Keratinocyte (primary cell): ENCODE data around the gene DNASE1L2. TPM values are rescaled to one million over a fixed set of nuclear protein-coding genes. Genes with fewer than 3 reads are reported as not detected.
A peak's percentile ranks its signal among the peaks of the same experiment; 100 is the strongest.

Experiments used
- DNase-seq: peaks from one replicate; pipeline ENCODE4 v3.0.0-alpha.2; 2011; ENCODE audit warnings: low read depth, missing footprints, low spot score
- FAIRE-seq: peaks from 2 replicates; lab custom pipeline; 2011; peaks lifted over from hg19 to GRCh38; lab: Jason Lieb, UNC
- H2AFZ ChIP-seq: 2 replicates; pipeline ENCODE4 v1.6.0; 2012; ENCODE audit warnings: low read length, control low read depth, inconsistent platforms; ENCODE audit not compliant: control insufficient read depth
- H3K27ac ChIP-seq: 2 replicates; pipeline ENCODE4 v1.5.1; 2011; ENCODE audit warnings: low read length; ENCODE audit not compliant: control insufficient read depth, insufficient read depth
- H3K27me3 ChIP-seq: 3 replicates; pipeline ENCODE4 v1.6.0; 2011; ENCODE audit warnings: low read length; ENCODE audit not compliant: control insufficient read depth, insufficient read depth; ENCODE audit errors: extremely low read depth
- H3K36me3 ChIP-seq, 2 experiments: 2 replicates in 1 of 2; 3 replicates in 1 of 2; pipeline ENCODE4 v1.5.1; 2011; ENCODE audit warnings: low read length in 2 of 2, mild to moderate bottlenecking in 1 of 2; ENCODE audit not compliant: control insufficient read depth in 2 of 2, insufficient read depth in 2 of 2; ENCODE audit errors: extremely low read depth in 1 of 2
- H3K4me1 ChIP-seq: 3 replicates; pipeline ENCODE4 v1.5.1; 2011; ENCODE audit warnings: low read length; ENCODE audit not compliant: control insufficient read depth, insufficient read depth; ENCODE audit errors: extremely low read depth
- H3K4me2 ChIP-seq: 3 replicates; pipeline ENCODE4 v1.6.0; 2011; ENCODE audit warnings: low read depth, low read length; ENCODE audit not compliant: control insufficient read depth, insufficient read depth; ENCODE audit errors: extremely low read depth
- H3K4me3 ChIP-seq, 3 experiments: fragments of 200-600 bp in 1 of 3; sonication (generic) in 1 of 3; 2 replicates in 2 of 3; 3 replicates in 1 of 3; pipeline ENCODE4 v1.5.1; 2011 to 2016; ENCODE audit warnings: low read length in 3 of 3, mild to moderate bottlenecking in 3 of 3, control low read depth in 2 of 3, inconsistent platforms in 1 of 3, low read depth in 1 of 3, mixed read lengths in 1 of 3, mixed run types in 1 of 3, moderate library complexity in 1 of 3; ENCODE audit not compliant: control insufficient read depth in 2 of 3, insufficient read depth in 2 of 3; ENCODE audit errors: extremely low read depth in 1 of 3
- H3K79me2 ChIP-seq: 2 replicates; pipeline ENCODE4 v1.6.0; 2012; ENCODE audit warnings: low read length; ENCODE audit not compliant: control insufficient read depth, insufficient read depth
- H3K9ac ChIP-seq: 3 replicates; pipeline ENCODE4 v1.6.0; 2011; ENCODE audit warnings: low read length; ENCODE audit not compliant: control insufficient read depth, insufficient read depth; ENCODE audit errors: extremely low read depth
- H3K9me1 ChIP-seq: 3 replicates; pipeline ENCODE4 v1.6.0; 2011; ENCODE audit warnings: low read length; ENCODE audit not compliant: control insufficient read depth, insufficient read depth; ENCODE audit errors: extremely low read depth
- H3K9me3 ChIP-seq: 2 replicates; pipeline ENCODE4 v1.5.1; 2012; ENCODE audit warnings: low read depth, low read length; ENCODE audit not compliant: control insufficient read depth
- H4K20me1 ChIP-seq: 3 replicates; pipeline ENCODE4 v1.6.0; 2011; ENCODE audit warnings: low read length; ENCODE audit not compliant: control insufficient read depth, insufficient read depth; ENCODE audit errors: extremely low read depth
- CTCF ChIP-seq, 3 experiments: IDR thresholded peaks in 1 of 3; conservative IDR thresholded peaks in 1 of 3; optimal IDR thresholded peaks in 1 of 3; 2 replicates in 2 of 3; 3 replicates in 1 of 3; pipeline versions ENCODE3 to v1.5.1; 2011; ENCODE audit warnings: low read length in 3 of 3, mild to moderate bottlenecking in 3 of 3, moderate library complexity in 2 of 3, control low read depth in 1 of 3, inconsistent platforms in 1 of 3; ENCODE audit not compliant: insufficient read depth in 2 of 3; ENCODE audit errors: extremely low read depth in 1 of 3
- EZH2 ChIP-seq: IDR thresholded peaks from one replicate; pipeline ENCODE4 v1.6.1; 2012; ENCODE audit warnings: inconsistent platforms, mild to moderate bottlenecking, low read length, moderate library complexity
- dilution Hi-C: fragments of 300-500 bp; cut with MboI; formaldehyde crosslinking; loops from one replicate; pipeline ENCODE4 v1.7.0; 2020; ENCODE audit warnings: low sequenced_read_pairs; ENCODE audit not compliant: extremely low pct_ligation_motif_present
- polyA plus RNA-seq, 5 experiments: library from polyadenylated mRNA; depleted of rRNA in 3 of 5; stranded (reverse) in 3 of 5; stranded (forward) in 1 of 5; unstranded in 1 of 5; fragments of >200 nt; gene quantifications; 1 replicate in 1 of 5; 2 replicates in 3 of 5; 3 replicates in 1 of 5; pipeline versions ENCODE4 v1.2.1 to v1.2.3, GENCODE V29; 2011 to 2012; ENCODE audit warnings: missing spikeins in 2 of 5, low read depth in 1 of 5, low replicate concordance in 1 of 5

The DNASE1L2 gene
- polyA plus RNA-seq, 1 donor (not counting 4 experiments of a cell fraction or from before 2014, with no cell fraction given): 0.31 TPM

GRCh38 chr16:2277466-2278271 lies 41.4 kb downstream of the DNASE1L2 start:
- H3K79me2 ChIP-seq: no peaks in the 10 kb centered on the region
- H3K9me3 ChIP-seq: no peaks in the 10 kb centered on the region
- no peaks in the 10 kb centered on the region for H3K27me3 ChIP-seq
- H3K4me1 ChIP-seq: no peaks in the 10 kb centered on the region
- H4K20me1 ChIP-seq: no peaks in the 10 kb centered on the region
- H2AFZ ChIP-seq: no peak overlapping the region
- no peaks in the 10 kb centered on the region for H3K36me3 ChIP-seq
- TF ChIP-seq CTCF (optimal IDR thresholded peaks at IDR 0.05 in 1 of 3, IDR thresholded peaks at IDR 0.05 in 1 of 3, conservative IDR thresholded peaks at IDR 0.05 in 1 of 3; ENCODE audit: extremely low read depth in 1 of 3, insufficient read depth in 2 of 3, low read length in 3 of 3) (no peak), EZH2 (no peak)
- H3K9ac ChIP-seq: no peak overlapping the region
- DNase-seq (no peak), FAIRE-seq (no peak)
- H3K9me1 ChIP-seq: no peaks in the 10 kb centered on the region
- no peak overlapping the region for H3K27ac ChIP-seq
- dilution Hi-C loops: no loop called here
- H3K4me3 ChIP-seq: no peak overlapping the region
- no peak overlapping the region for H3K4me2 ChIP-seq

GRCh38 chr16:2278272-2278608 lies 42.0 kb downstream of the DNASE1L2 start:
- H3K27me3 ChIP-seq: no peaks in the 10 kb centered on the region

More at GRCh38 chr16:2278272-2278608, 42.0 kb downstream of the DNASE1L2 start:
- no peaks in the 10 kb centered on the region for H3K9me3 ChIP-seq
- no peaks in the 10 kb centered on the region for H3K36me3 ChIP-seq
- H3K4me2 ChIP-seq: no peak overlapping the region
- no peaks in the 10 kb centered on the region for H3K9me1 ChIP-seq
- TF ChIP-seq CTCF (optimal IDR thresholded peaks at IDR 0.05 in 1 of 3, IDR thresholded peaks at IDR 0.05 in 1 of 3, conservative IDR thresholded peaks at IDR 0.05 in 1 of 3; ENCODE audit: extremely low read depth in 1 of 3, insufficient read depth in 2 of 3, low read length in 3 of 3): peak in 2 of 3 experiments; percentile 17 to 26
- no peak for TF ChIP-seq EZH2
- H2AFZ ChIP-seq: no peak overlapping the region
- H3K4me3 ChIP-seq: no peak overlapping the region
- DNase-seq (no peak), FAIRE-seq (no peak)
- H4K20me1 ChIP-seq: no peaks in the 10 kb centered on the region
- dilution Hi-C loops: no loop called here
- no peaks in the 10 kb centered on the region for H3K79me2 ChIP-seq
- no peaks in the 10 kb centered on the region for H3K4me1 ChIP-seq
- H3K27ac ChIP-seq: no peak overlapping the region
- no peak overlapping the region for H3K9ac ChIP-seq
